Measurements from ENCODE around the gene TMEM40.
"Not testable (repeated sequence)": the region's sequence is repeated elsewhere in the genome, so short reads cannot be mapped to it uniquely, and the experiment has no call there.

Gene TMEM40

DNA sequence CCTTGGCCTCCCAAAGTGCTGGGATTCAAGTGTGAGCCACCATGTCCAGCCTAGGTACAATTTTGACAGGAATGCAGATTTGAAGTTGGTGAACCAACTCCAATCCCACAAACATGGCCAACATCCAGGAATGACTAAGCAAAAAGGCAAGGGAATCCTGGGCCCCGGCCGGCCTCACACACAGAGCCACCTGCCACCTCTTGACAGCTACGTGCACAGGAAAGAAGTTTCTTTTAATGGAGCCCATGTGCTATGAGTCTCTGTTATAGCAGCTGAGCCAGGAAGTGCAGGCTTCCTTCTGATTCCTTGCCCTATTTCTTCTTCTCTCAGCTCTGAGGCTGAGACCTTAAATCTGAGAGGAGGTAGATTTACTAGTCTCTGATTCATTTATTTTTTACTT, 8.8 kb downstream of the TMEM40 start:
- DNase-seq = no peak

DNA sequence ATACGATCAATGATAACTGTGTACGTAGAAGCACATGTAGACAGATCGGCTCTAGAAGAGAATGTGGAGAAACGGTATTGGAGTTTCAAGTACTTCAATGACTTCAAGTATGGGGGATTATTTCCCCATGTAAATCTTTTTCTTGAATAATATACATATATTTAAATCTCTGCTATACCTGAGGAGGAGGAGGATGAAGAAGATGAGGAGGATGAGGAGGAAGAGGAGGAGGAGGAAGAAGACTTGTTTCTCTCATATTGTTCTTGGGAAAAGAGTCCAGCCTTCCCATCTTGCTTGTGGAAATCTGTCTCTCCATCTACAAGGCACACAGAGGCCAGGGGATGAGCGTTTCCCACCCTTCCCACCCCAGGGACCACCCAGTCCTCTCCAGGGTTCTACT, 10.6 kb downstream of the TMEM40 start:
- no peak for DNase-seq

DNA sequence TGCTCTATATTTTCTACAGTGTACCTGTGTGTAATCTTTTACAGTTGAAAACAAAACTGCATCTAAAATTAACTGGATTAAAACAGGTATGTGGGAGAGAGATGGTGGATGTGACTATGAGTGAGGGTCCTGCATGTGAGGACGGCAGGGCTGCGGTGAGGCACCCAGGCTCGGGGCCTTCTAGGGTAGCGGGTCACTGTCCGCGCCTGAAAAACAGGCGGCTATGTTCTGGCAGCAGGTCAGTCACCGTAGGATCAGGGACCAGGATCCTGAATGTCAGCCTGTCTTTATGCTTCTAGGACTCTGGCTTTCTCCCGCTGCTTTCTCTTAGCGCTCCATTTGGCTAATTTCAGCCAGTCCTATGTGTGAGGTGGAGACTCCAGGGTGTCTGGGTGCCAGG, 12.6 kb downstream of the TMEM40 start:
- no peak for DNase-seq

DNA sequence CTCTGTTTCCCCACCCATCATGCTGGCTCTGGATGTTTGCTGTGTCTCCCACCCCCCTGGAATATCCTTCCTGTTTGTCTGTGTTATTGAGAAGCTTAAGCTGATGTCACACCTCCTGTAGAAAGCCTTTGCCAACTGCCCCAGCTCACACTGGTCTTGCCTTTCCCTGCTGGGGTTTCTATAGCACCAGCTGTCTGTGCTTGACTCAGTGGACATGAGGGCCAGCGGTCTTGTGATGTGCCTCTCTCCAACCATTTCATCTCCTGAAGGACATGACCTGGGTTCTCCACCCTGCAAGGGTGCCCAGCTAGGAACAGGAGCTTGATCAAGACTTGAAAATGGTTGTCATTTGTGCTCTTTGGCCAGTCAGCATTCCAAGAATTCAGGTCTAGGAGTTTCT, 14.7 kb downstream of the TMEM40 start:
- DNase-seq = no peak

DNA sequence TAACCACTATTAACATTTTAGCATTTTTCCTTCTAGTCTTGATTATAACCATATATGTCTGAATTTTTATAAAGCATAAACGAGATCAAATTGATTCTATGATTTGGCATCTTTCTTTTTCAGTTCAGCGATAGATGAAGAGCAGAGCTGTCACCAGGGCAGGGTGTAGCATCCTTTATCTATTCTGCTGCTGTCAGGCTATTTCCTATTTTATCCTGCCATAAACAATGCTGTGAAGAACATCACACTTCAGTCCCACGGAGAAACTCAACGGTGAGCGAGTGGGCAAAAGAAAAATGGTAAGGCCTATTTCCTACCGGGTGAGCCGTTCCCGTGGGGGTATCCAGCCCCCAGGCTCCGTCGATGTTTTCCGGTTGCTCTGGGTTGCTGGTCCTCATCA, 15.5 kb downstream of the TMEM40 start:
- no peak for DNase-seq

DNA sequence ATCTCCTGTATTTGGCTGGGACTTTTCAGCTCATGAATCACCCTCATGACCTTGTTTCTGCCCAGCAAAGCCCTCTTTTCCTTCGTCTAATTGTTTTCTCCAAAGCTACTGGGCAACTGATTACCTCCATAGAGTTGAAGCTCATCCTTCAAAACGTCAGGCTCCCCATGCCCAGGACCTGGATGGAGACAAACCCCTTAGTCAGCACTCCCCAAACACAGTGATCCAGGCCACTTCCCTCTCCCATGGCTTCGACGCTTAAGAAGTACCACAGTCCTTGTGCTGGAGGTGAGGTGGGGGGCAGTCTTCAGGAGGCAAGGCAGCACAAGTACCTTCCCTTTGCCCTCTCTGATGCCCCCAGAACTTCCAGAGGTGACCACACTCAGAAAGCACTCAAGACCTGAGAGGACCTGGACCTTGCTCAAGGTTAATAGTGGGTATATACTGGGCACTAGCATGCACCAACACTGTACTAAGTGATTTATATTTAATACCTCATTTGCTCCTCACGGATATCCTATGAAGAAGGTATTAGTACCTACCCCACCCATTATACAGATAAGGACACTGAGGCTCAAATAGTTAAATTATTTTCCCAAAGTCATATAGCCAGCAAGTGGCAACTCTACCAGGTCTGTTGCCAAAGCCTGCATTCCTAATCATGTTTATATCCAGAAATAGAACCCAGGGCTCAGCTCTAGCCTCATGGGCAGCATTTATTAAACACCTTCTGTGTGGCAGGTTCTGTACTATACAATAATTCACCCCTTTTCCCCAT, 16.5 kb downstream of the TMEM40 start:
- DNase-seq = no peak

DNA sequence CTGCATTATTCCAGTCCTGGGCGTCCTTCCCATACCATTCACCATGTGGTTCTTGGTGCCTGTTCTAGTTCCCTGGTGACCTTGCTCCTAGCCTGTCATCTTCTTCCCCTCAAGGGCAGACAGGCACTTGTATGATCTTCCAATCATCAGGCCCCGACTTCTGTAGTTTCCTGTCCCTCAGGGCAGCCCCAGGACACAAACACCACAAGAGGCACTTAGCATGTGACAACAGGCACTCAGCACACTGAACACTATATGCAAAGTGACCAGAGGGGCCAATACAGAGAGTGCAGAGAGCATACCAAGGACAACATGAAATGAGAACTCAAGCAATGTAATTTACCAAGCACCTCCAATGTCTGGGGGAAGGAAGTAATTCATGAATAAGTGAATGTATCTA, 17.9 kb downstream of the TMEM40 start:
- no peak for DNase-seq

DNA sequence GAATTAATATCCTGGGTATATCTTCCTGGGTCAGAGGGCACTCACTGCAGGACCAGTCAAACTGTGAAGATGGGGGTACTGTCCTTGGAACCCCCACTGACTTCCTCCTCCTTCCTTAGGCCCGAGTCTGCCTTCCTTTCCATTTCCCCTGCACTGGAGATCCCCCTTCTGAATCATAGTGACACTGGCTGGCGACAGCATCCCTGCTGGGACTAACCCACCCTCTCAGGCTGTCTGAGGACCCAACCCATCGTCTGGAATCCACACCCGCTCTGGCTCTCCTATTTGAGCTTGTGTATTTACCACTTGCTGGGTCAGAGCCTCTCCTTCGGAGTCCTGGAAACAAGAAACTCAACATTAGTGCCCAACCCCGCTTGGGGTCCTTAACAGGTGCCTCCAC, 21.2 kb downstream of the TMEM40 start:
- no peak for DNase-seq

DNA sequence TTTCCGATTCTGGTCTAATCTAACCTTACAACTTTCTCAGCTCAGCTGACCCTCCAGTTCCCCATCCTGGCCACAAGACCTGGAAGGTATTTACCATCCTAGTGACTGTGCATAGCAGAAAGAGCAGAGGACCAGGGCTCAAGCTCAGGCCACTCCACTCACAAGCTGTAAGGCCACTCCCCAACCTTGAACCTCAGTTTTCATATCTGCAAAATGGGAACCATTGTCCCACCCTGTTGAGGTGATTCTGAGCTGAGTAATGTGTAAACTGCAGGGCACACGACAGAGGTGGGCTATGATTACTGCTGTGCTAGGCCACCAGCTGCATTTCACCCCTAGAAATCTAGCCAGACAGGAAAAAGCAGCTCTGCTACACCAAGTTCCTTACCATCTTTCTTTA, 21.7 kb downstream of the TMEM40 start:
- no peak for DNase-seq

DNA sequence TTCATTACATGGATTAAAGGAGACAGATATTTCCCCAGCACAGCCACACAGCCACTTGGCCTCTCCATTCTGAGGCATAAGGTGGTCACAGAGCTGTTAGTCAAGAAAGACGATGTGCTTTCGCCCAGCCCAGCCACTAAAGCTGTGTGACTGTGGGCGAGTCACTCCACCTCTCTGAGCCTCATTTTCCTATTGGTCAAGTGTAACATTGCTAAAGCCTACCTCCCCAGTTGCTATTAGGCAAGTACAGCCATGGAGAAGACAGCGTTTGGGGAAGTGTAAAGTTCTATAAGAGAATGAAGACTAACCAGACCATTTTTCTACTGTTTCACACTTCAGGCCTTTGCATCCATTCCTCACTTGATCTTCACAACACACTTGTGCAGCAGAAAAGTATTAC, 24.1 kb downstream of the TMEM40 start:
- DNase-seq = no peak

DNA sequence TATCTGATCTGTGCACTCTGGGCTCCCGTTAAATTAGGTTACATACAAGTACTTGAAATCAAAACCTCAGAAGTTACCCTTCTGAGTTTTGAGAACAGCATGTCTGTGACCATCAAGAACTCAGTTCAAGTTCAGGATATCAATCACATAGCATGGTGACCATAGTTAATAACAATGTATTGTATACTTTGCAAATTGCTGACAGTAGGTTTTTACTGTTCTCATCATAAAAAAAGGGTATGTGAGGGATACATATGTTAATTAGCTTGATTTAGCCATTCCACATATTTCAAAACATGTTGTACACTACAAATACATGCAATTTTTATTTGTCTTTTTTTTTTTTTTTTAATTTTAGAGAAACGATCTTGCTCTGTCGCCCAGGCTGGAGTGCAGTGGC, 25.5 kb downstream of the TMEM40 start:
- no peak for DNase-seq

DNA sequence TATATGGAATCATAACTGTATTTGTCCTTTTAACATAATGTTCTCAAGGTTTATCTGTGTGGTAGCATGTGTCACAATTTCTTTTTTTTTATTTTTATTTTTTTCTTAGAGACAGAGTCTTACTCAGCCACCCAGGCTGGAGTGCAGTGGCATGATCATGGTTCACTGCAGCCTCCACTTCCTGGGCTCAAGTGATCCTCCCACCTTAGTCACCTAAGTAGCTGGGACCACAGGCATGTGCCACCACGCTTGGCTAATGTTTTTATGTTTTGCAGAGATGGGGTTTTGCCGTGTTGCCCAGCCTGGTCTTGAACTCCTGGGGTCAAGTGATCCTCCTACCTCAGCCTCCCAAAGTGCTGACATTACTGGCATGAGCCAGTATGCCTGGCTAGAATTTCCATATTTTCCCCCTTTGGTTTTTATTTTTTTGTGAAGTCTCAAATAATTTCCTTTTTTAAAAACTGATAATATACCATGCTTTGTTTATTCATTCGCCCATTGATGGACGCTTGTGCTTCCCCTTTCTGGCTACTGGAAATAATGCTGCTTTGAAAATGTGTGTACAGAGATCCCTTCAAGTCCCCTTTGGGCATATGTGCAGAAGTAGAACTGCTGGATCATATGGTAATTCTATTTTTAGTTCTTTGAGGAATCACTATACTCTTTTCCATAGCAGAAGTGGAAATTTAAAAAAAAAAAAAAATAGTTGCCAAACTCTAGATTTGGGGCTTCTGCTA, 28.4 kb downstream of the TMEM40 start:
- no peak for DNase-seq

DNA sequence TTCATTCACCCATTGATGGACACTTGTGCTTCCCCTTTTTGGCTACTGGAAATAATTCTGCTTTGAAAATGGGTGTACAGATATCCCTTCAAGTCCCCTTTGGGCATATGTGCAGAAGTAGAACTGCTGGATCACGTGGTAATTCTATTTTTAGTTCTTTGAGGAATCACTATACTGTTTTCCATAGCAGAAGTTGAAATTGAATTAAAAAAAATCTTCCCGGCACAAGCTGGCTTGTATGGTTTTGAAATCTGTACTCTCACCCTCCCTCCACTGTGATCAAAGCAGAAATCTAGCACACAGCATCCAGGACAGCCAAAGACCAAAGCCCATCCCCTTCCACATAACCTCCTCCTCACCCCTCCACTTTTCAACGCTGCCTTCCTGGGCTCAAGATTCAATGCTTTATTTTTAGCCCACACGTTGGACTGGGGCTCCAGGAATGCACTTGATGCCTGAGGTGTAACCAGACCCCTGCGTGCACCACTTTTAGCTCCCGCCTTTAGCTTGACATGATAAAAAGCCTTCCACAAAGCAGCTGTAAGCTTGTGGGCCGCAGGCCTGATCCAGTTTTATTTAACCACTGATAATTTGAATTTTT, 29.9 kb downstream of the TMEM40 start:
- no peak for DNase-seq

DNA sequence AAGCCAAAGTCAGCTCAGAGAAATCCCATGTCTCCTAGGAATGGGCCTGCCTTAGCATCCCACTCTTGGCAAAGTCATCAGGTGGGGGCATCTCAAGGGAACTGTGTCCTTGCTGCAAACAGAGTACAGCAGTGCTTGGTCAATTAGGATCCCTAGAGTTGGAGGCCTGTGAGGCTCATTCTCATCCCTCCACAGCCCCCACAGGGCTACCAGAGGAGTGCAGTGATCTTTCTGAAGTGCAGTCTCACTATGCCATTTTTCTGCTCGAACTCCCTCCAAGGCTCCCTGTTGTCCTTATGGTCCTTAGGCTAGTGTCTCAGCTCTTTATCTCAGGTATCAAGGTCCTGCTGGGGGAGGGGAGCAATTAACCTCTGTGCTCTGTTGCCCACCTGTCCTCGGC, 31.1 kb downstream of the TMEM40 start:
- no peak for DNase-seq

DNA sequence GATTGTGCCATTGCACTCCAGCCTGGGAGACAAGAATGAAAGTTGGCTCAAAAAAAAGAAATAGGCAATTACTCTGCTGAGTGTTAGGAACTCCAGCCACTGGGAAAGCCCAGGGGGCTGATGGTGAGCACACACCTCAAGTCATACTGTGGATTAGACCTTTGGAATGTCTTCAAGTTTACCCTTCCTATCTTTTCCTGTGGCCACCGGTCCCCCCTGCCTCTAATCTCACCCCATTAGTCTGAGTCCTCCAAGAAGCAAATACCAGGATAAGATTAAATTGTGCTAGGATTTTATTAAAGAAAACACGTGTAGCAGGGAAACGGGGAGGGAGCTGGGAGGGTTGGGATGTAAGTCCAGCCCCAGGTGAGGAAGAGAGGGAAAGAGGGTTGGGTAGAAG, 31.6 kb downstream of the TMEM40 start:
- DNase-seq = no peak

DNA sequence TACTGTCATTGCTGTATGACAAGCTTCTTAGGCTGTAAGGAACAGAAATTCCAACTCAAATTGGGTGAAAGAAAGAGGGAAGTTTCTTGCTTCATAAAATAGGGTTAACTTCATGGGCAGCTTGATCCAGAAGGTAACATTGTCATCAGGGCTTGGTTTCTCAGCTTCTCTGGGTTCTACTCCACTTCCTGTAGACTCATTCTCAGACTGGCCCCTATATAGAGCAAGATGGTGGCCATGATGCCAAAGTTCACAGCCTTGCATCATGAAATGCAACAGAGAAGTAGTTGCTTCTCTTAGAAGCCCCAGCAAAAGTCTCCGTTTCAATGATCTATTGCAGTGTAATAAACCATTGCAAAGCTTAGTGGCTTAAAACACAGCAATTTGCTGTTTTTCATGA, 33.6 kb downstream of the TMEM40 start:
- no peak for DNase-seq

DNA sequence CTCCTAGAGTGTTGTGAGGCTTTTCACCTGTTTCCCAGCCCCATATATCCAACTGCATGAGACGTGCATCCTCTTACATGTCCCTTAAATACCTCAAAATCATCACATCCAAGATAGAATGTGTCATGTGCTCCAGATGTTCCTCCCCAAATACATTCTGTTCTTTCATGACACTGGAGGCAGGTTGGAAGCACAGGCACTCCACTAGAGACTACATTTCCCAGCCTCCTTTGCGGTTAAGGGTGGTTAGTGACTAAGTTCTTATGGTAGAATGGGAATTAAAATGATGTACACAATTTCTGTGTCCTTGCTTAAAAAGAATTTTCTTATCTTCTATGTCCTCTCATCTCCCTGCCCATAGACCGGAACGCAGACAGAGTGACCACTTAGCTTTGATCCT, 34.3 kb downstream of the TMEM40 start:
- DNase-seq = no peak

DNA sequence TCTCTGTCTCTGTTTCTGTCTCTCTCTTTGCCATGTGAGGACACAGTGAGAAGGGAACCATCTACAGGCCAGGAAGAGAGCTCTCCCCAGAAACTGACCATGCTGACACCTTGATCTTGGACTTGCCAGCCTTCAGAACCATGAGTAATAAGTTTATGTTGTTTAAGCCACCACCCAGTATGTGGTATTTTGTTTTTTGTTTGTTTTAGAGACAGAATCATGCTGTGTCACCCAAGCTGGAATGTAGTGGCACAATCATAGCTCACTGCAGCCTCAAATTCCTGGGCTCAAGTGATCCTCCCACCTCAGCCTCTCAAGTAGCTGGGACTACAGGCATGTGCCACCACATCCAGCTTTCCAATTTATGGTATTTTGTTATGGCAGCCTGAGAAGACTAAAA, 35.7 kb downstream of the TMEM40 start:
- DNase-seq = not testable (repeated sequence)

DNA sequence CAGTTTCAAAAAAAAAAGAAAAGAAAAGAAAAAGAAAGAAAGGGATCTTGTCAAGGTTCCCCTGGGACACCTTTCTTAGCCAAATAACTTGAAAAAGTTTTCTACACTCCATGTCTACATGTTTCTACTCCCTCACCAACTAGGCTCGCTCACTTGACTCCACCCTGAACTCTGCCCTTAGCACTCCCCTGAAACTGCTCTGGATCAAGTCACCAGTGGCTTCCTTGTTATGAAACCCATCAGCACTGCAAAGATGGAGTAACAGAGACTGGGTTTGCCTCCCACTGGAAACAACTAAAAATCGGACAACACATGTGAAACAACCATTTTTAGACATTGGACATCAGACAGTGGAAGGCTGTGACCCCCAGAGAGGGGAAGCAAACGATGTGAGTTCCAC, 36.8 kb downstream of the TMEM40 start:
- DNase-seq = no peak

DNA sequence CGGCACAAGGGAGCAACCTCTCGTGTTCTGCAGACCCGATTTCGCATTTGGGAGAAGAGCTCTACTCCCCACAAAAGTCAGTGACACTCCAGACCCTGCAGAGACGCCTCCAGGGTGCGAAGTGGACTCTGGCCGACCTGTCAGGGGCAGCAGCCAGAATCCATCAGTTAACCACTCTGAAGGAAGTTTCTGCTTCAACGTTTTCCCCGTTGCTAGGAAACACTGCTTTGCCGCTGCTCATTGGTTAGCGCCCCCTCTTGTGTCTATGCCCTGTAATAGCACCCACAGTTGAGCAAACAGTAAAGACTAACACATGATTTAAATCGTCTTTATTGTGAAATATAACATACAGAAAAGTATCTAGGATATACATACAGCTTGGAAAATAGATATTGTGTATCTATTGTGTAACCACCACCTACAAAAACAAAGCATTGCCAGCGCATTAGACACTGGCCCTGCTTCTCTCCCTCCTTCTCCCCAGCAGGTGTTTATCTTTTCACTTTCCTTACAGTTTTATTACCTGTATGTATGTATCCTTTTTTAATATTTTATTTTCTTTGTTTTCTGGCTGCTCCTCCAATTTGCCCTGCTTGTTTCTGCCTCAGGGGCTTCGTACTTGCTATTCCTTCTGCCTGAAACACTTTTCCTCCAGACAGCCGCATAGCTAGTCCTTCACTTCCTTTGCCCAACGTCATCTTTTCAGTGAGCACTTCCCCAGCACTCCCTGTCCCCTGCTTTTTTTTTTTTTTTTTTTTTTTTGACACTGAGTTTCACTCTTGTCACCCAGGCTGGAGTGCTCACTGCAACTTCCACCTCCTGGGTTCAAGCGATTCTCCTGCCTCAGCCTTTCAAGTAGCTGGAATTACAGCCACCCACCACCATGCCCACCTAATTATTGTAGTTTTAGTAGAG, 38.8 kb downstream of the TMEM40 start:
- DNase-seq = peak; percentile 64

DNA sequence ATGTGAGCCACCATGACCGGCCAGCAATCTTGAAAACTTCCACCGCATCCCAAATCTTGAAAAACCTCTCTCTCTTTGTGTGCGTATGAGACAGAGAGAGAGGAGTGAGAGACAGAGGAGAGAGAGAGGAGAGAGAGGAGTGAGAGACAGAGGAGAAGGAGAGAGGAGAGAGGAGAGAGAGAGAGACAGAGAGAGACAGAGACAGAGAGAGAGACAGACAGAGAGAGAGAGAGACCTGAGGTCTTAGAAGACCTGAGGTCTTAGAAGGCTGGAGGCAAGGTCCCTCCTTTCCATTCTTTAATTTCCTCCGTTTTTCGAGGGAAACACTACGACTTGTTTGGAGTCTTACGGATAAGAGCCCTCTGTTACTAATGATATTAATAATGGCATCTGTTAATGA, 39.5 kb downstream of the TMEM40 start:
- DNase-seq = no peak

DNA sequence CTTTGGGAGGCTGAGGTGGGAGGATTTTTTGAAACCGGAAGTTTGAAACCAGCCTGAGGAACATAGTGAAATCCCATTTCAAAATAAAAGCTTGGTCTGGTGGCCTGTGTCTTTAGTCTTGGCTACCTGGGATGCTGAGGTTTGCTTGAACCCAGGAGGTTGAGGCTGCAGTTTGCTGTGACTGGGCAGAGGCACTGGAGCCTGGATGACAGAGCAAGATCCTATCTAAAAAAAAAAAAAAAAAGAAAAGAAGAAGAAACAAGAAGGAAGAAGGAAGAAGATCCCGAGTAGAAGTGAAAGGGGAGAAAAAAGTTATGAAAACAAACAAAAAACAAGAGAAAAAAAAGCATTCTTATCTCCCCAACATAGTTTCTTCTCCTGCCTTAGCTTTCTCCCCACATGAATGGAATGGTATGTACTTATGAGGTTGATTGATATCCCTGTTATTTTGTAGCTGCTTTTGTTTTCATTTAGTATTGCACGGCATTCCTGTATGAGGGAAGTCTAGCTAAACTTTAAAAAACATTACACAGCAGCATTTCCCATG, 42.4 kb downstream of the TMEM40 start:
- no peak for DNase-seq

DNA sequence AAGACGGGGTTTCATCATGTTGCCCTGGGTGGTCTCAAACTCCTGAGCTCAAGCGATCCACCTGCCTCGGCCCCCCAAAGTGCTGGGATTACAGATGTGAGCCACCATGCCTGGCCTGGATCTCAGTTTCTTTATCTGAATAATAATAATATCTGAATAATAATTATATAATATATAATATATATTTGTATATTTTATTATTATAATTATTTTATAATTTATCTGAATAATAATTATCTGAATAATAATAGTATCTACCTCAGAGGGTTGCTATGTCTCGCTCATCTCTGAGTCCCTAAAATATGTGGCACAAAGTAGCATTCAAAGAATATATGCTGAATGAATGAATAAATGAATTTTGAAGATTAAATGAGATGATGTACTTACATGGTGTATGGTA, 44.8 kb downstream of the TMEM40 start:
- no peak for DNase-seq

Data from activated gamma-delta T cell treated with Interleukin-2 at 50 U/mL for 16 hours (primary cell).